Esophagus (tissue), 2 donors: ENCODE data around the gene HTRA3. TPM values are rescaled to one million over a fixed set of nuclear protein-coding genes. Genes with fewer than 3 reads are reported as not detected.
A peak's percentile ranks its signal among the peaks of the same experiment; 100 is the strongest.

Source experiments
- H3K27ac ChIP-seq, 2 donors: one replicate each; pipeline ENCODE4 v1.5.1; 2013; ENCODE audit warnings: low read depth in 2 of 2, mild to moderate bottlenecking in 2 of 2, inconsistent platforms in 1 of 2, low read length in 1 of 2, moderate library complexity in 1 of 2
- H3K27me3 ChIP-seq, 2 donors: one replicate each; pipeline ENCODE4 v1.6.1; 2013; ENCODE audit warnings: low read length in 2 of 2, control low read depth in 1 of 2, mild to moderate bottlenecking in 1 of 2; ENCODE audit not compliant: insufficient read depth in 2 of 2, control insufficient read depth in 1 of 2
- H3K36me3 ChIP-seq, 2 donors: one replicate each; pipeline ENCODE4 v1.6.1; 2013; ENCODE audit warnings: low read length in 1 of 2; ENCODE audit not compliant: control insufficient read depth in 2 of 2, insufficient read depth in 2 of 2
- H3K4me1 ChIP-seq, 2 donors: one replicate each; pipeline ENCODE4 v1.6.1; 2013; ENCODE audit warnings: low read length in 1 of 2; ENCODE audit not compliant: control insufficient read depth in 2 of 2, insufficient read depth in 2 of 2
- H3K4me3 ChIP-seq, 2 donors: one replicate each; pipeline ENCODE4 v1.5.1; 2013; ENCODE audit warnings: low read length in 2 of 2, mild to moderate bottlenecking in 2 of 2, low read depth in 1 of 2, moderate library complexity in 1 of 2
- H3K9me3 ChIP-seq, 2 donors: one replicate each; pipeline ENCODE4 v1.6.1; 2013; ENCODE audit warnings: mild to moderate bottlenecking in 2 of 2, low read depth in 1 of 2, low read length in 1 of 2, moderate library complexity in 1 of 2; ENCODE audit not compliant: control insufficient read depth in 2 of 2, insufficient read depth in 1 of 2
- WGBS, 2 donors: extraction: QIAGEN DNeasy Blood & Tissue Kit; methylation state at CpG; one replicate each; pipeline ENCODE4 v1.1.7; 2013; 5-methylcytosine and 5-hydroxymethylcytosine counted together
- polyA plus RNA-seq, 2 donors: library from polyadenylated mRNA; stranded (reverse); fragments of 200-250 nt; gene quantifications; one replicate each; pipeline ENCODE4 v1.2.3, GENCODE V29; 2013
- donor health status: healthy with polysubstance abuse.
- donor health status: Bipolar disorder and iron deficiency.

HTRA3 gene
- polyA plus RNA-seq, 2 donors, result 1.4 to 3.4 TPM

GRCh38 chr4:8314691-8315255 lies 45.2 kb downstream of the HTRA3 start:
- 74 to 87% methylated on average over 5 of the region's 5 CpGs for WGBS, 2 donors
- H3K4me1 ChIP-seq, result peaks cover 6 to 11% of the 10 kb centered on the region in 2 donors
- peaks cover 0 to 2% of the 10 kb centered on the region in 2 donors for H3K9me3 ChIP-seq
- no peaks in the 10 kb centered on the region for H3K27me3 ChIP-seq
- H3K4me3 ChIP-seq, result no peak overlapping the region
- no peak overlapping the region for H3K27ac ChIP-seq
- H3K36me3 ChIP-seq, result no peaks in the 10 kb centered on the region

DNA sequence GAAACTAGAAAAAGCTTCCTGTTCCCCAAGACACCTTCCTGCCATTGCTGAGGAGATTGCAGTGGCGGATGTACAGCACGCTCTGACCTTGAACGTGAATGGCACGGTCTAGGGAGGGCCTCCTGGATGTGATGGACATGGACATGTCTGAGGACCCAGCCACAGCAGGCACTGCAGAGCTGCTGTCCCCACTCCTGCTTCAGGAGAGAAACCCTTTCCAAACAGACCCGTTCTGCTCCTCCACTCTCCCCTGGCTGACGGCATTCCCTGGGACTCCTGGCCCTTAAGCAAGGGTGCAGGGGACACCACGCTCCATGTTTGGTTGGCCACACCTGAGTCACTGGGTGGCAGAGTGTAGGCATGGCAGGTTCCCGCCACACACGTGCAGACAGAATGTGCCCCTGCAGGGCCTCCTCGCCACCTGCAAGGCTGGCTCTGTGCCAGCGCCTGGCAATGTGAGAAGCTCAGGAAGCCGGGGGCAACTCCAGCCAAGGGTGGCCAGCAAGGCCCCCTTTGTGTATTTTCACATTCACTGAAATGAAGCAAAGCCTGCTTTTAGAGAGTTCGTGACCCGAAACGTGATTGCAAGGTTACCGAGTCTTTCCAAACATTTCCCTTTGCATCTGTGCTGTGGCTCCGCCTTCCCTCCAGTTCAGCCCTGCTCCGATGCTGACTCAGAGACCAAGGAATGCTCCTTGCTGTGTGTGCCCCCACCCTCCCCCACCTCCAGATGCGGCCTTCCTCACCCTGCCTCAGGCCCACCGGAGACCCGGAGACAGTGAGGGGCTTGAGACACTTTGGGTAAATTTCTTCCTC lies 46.1 kb downstream of the HTRA3 start:
- no peaks in the 10 kb centered on the region for H3K27me3 ChIP-seq
- peaks cover 0 to 2% of the 10 kb centered on the region in 2 donors for H3K9me3 ChIP-seq
- H3K27ac ChIP-seq, result peak overlapping the region in 1 of 2 donors; percentile 30
- H3K4me3 ChIP-seq, result no peak overlapping the region
- WGBS, 2 donors, result 24 to 25% methylated on average over 20 to 21 of the region's 21 CpGs
- H3K4me1 ChIP-seq, result peaks cover 6 to 16% of the 10 kb centered on the region in 2 donors
- H3K36me3 ChIP-seq, result no peaks in the 10 kb centered on the region

- WGBS, 2 donors, result 70 to 76% methylated on average over 10 of the region's 10 CpGs
- H3K4me3 ChIP-seq, result no peak overlapping the region
- no peak overlapping the region for H3K27ac ChIP-seq
Measured at GRCh38 chr4:8316251-8316771, 46.8 kb downstream of the HTRA3 start.

DNA sequence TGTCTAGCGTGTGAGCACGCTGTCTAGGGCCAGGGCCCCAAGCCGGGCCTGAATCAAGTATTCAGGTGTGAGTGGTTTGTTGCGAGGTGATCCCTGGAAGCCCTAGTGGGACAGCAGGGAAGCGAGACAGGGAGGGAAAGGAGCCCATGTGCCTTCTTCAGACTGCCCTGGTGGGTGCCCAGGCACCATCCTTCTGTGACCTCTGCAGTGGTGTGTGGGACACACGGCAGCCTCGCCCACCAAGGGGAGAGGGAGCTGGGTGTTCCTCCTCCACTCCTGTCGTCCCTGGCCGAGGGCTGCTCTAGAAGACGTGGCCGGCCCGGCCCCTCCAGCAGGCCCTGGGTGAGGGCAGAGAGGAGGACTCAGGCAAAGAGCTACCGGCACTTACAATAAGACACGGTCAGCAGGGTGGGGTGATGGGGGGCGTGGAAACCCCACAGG lies 47.4 kb downstream of the HTRA3 start:
- Histone ChIP-seq H3K27ac (no peak overlapping the region), H3K4me1 (peaks cover 6 to 16% of the 10 kb centered on the region in 2 donors), H3K4me3 (no peak overlapping the region), H3K36me3 (no peaks in the 10 kb centered on the region), H3K27me3 (no peaks in the 10 kb centered on the region), H3K9me3 (peaks cover 0 to 2% of the 10 kb centered on the region in 2 donors)
- 88 to 91% methylated on average over 15 of the region's 15 CpGs for WGBS, 2 donors

More at GRCh38 chr4:8316251-8316771, 46.8 kb downstream of the HTRA3 start:
- Histone ChIP-seq H3K27me3 (no peaks in the 10 kb centered on the region), H3K9me3 (peaks cover 0 to 2% of the 10 kb centered on the region in 2 donors), H3K4me1 (peaks cover 6 to 16% of the 10 kb centered on the region in 2 donors), H3K36me3 (no peaks in the 10 kb centered on the region)

DNA sequence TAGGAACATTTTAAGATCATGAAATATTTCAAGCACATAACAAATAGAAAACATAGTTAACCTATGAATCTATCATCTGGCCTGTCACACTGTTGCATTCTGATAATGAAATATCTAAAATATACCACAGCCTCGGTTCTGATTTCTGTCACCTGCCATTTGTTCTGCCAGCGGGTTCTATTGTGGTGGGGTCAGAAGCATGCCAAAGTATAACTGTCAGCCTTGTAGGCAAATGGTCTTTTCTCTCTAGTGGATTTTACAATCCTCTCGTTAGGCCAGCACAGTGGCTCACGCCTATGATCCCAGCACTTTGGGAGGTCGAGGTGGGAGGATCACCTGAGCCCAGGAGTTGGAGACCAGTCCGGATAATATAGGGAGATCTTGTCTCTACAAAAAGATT lies 47.9 kb downstream of the HTRA3 start:
- H3K27ac ChIP-seq, result no peak overlapping the region
- WGBS, 2 donors, result 81 to 87% methylated on average over 6 of the region's 6 CpGs
- H3K4me1 ChIP-seq, result peaks cover 6 to 16% of the 10 kb centered on the region in 2 donors
- H3K9me3 ChIP-seq, result peaks cover 0 to 2% of the 10 kb centered on the region in 2 donors
- H3K36me3 ChIP-seq, result no peaks in the 10 kb centered on the region
- H3K27me3 ChIP-seq, result no peaks in the 10 kb centered on the region
- no peak overlapping the region for H3K4me3 ChIP-seq

- H3K4me3 ChIP-seq, result no peak overlapping the region
- peaks cover 0 to 6% of the 10 kb centered on the region in 2 donors for H3K9me3 ChIP-seq
- H3K4me1 ChIP-seq, result peaks cover 6 to 16% of the 10 kb centered on the region in 2 donors
- no peaks in the 10 kb centered on the region for H3K36me3 ChIP-seq
- 95 to 96% methylated on average over 7 of the region's 7 CpGs for WGBS, 2 donors
- H3K27me3 ChIP-seq, result no peaks in the 10 kb centered on the region
- H3K27ac ChIP-seq, result no peak overlapping the region
Measured at GRCh38 chr4:8318509-8318908, 49.0 kb downstream of the HTRA3 start.

GRCh38 chr4:8319061-8319460 lies 49.5 kb downstream of the HTRA3 start:
- Histone ChIP-seq H3K27me3 (no peaks in the 10 kb centered on the region), H3K27ac (no peak overlapping the region), H3K9me3 (peaks cover 0 to 6% of the 10 kb centered on the region in 2 donors), H3K36me3 (no peaks in the 10 kb centered on the region), H3K4me3 (no peak overlapping the region), H3K4me1 (peaks cover 6 to 16% of the 10 kb centered on the region in 2 donors)
- WGBS, 2 donors, result 75% methylated on average over 6 of the region's 6 CpGs

DNA sequence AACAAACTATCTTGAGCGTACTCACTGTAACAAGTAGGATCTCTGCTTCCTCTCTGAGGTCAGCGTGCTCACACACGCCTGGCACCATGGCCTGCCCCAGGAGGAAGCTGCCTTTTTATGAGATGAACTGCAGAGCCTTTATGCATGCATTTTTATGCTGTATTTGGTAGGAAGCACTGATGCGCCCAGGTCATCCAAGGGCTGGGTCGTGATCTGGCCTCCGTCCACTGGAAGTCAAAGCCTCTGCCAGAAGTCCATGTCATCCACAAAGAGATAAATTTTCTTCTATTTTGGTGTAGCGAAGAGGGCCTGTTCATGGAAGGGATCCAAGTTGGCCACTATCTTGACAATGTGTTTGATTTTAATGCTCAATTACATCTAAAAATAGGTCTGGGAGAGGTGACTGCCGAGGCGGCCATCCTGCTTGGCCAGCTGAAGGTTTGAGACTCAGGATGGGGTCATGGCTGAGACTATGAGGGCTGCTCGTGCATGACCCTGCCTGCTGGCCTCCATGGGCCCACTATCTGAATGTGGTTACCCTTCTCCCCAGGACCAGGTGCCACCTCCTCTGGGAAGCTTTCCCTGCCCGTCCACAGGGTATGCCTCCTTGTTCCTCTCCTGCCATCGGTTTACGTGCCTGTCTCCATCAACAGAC lies 50.3 kb downstream of the HTRA3 start:
- Histone ChIP-seq H3K27ac (peak overlapping the region in 1 of 2 donors; percentile 68), H3K4me1 (peaks cover 6 to 16% of the 10 kb centered on the region in 2 donors), H3K27me3 (no peaks in the 10 kb centered on the region), H3K36me3 (no peaks in the 10 kb centered on the region), H3K9me3 (peaks cover 0 to 6% of the 10 kb centered on the region in 2 donors), H3K4me3 (no peak overlapping the region)
- WGBS, 2 donors, result 33 to 47% methylated on average over 13 of the region's 13 CpGs

GRCh38 chr4:8320386-8320750 lies 50.8 kb downstream of the HTRA3 start:
- H3K27ac ChIP-seq, result peak overlapping the region in 1 of 2 donors; percentile 68
- H3K27me3 ChIP-seq, result no peaks in the 10 kb centered on the region
- peaks cover 4 to 15% of the 10 kb centered on the region in 2 donors for H3K4me1 ChIP-seq
- peaks cover 0 to 6% of the 10 kb centered on the region in 2 donors for H3K9me3 ChIP-seq
- H3K4me3 ChIP-seq, result no peak overlapping the region
- H3K36me3 ChIP-seq, result no peaks in the 10 kb centered on the region
- WGBS, 2 donors, result 71 to 81% methylated on average over 2 of the region's 2 CpGs
